A549 (cell line): ENCODE data around the gene AGBL4. TPM values are rescaled to one million over a fixed set of nuclear protein-coding genes. Genes with fewer than 3 reads are reported as not detected.

Experiments
- ATAC-seq, 2 experiments: fragments of 200-7000 bp in 1 of 2; fragments of >200 bp in 1 of 2; cut with Nextera tagmentation in 1 of 2; cut with Tn5 transposase in 1 of 2; 3 replicates each; pipeline versions ENCODE4 v1.8.0 to v1.9.1; 2018 to 2020; ENCODE audit warnings: mild to moderate bottlenecking in 1 of 2, moderate library complexity in 1 of 2
- CTCF ChIA-PET: fragments of 300-600 bp; sonication (Branson Sonifier 250); formaldehyde crosslinking; extraction: SDS; loops from one replicate; lab custom pipeline; 2021; ENCODE audit warnings: antibody characterized with exemption, inconsistent platforms; lab: Yijun Ruan, JAX
- POLR2A ChIA-PET: fragments of 350-600 bp; formaldehyde crosslinking; extraction: SDS; loops from one replicate; lab custom pipeline; 2021; ENCODE audit warnings: antibody characterized with exemption, inconsistent platforms; lab: Yijun Ruan, JAX
- DNase-seq, 2 experiments: peaks; one replicate each; pipeline versions ENCODE4 v3.0.0 to v3.0.0-alpha.2; 2011 to 2016; ENCODE audit warnings: low read depth in 1 of 2, low spot score in 1 of 2
- FAIRE-seq: peaks from 2 replicates; lab custom pipeline; 2011; peaks lifted over from hg19 to GRCh38; lab: Jason Lieb, UNC
- H3K27ac ChIP-seq, 2 experiments: fragments of >200 bp; sonication (Bioruptor Twin); formaldehyde crosslinking; 3 replicates each; pipeline ENCODE4 v1.5.1; 2016 to 2017
- H3K4me1 ChIP-seq: fragments of >200 bp; sonication (Bioruptor Twin); formaldehyde crosslinking; 3 replicates; pipeline ENCODE4 v1.6.1; 2016
- H3K4me2 ChIP-seq: fragments of >200 bp; sonication (Bioruptor Twin); formaldehyde crosslinking; 3 replicates; pipeline ENCODE4 v1.6.1; 2016
- H3K4me3 ChIP-seq: fragments of >200 bp; sonication (Bioruptor Twin); formaldehyde crosslinking; 3 replicates; pipeline ENCODE4 v1.5.1; 2016
- H3K9me3 ChIP-seq: fragments of >200 bp; sonication (Bioruptor Twin); formaldehyde crosslinking; 3 replicates; pipeline ENCODE4 v1.6.1; 2016
- ATOH8 ChIP-seq: fragments of 250-450 bp; sonication (Bioruptor Pico); IDR thresholded peaks from 2 replicates; pipeline ENCODE4 v1.5.0; 2020; ENCODE audit warnings: low read depth, mild to moderate bottlenecking, moderate library complexity
- BHLHE40 ChIP-seq: IDR thresholded peaks from 2 replicates; pipeline ENCODE4 v1.6.1; 2012; ENCODE audit warnings: low read depth, low read length, inconsistent platforms
- CBX2 ChIP-seq: fragments of 200-600 bp; sonication (generic); IDR thresholded peaks from 2 replicates; pipeline ENCODE4 v1.6.1; 2016; ENCODE audit warnings: low read depth, mild to moderate bottlenecking, borderline replicate concordance
- CBX8 ChIP-seq: fragments of 200-600 bp; sonication (generic); IDR thresholded peaks from 2 replicates; pipeline ENCODE4 v1.6.1; 2016
- CEBPB ChIP-seq, 2 experiments: fragments of >200 bp in 1 of 2; sonication (Bioruptor Twin) in 1 of 2; formaldehyde crosslinking in 1 of 2; IDR thresholded peaks; 2 replicates each; pipeline ENCODE4 v1.6.1; 2012 to 2016
- CHD2 ChIP-seq: fragments of 150-350 bp; IDR thresholded peaks from 2 replicates; pipeline ENCODE4 v1.6.1; 2014; ENCODE audit warnings: low read length; ENCODE audit not compliant: partially characterized antibody
- CHD4 ChIP-seq: fragments of 200-600 bp; sonication (generic); IDR thresholded peaks from 2 replicates; pipeline ENCODE4 v1.6.1; 2016; ENCODE audit warnings: antibody characterized with exemption, mild to moderate bottlenecking, borderline replicate concordance
- EHF ChIP-seq: fragments of 250-450 bp; sonication (Bioruptor Pico); IDR thresholded peaks from 2 replicates; pipeline ENCODE4 v1.5.0; 2020; ENCODE audit warnings: mild to moderate bottlenecking
- EHMT2 ChIP-seq: fragments of 200-600 bp; sonication (generic); IDR thresholded peaks from 2 replicates; pipeline ENCODE4 v1.6.1; 2016; ENCODE audit warnings: antibody characterized with exemption, low read depth, mild to moderate bottlenecking, moderate library complexity
- EP300 ChIP-seq, 2 experiments: fragments of >200 bp; sonication (Bioruptor Twin); formaldehyde crosslinking; IDR thresholded peaks; 2 replicates in 1 of 2; 3 replicates in 1 of 2; pipeline ENCODE4 v1.6.1; 2016 to 2017
- FOSB ChIP-seq: fragments of 250-450 bp; sonication (Bioruptor Pico); IDR thresholded peaks from 2 replicates; pipeline ENCODE4 v1.5.0; 2020; ENCODE audit warnings: mild to moderate bottlenecking, moderate library complexity
- FOSL2 ChIP-seq, 2 experiments: fragments of 450-650 bp in 1 of 2; fragments of >200 bp in 1 of 2; sonication (Bioruptor Twin) in 1 of 2; formaldehyde crosslinking; IDR thresholded peaks; 2 replicates each; pipeline versions ENCODE4 v1.5.0 to v1.6.1; 2016 to 2020; ENCODE audit warnings: mild to moderate bottlenecking in 1 of 2, moderate library complexity in 1 of 2
- GATA3 ChIP-seq: IDR thresholded peaks from 2 replicates; pipeline ENCODE4 v1.6.1; 2012; ENCODE audit warnings: borderline replicate concordance
- HES2 ChIP-seq: fragments of >200 bp; sonication (Bioruptor Twin); formaldehyde crosslinking; IDR thresholded peaks from 2 replicates; pipeline ENCODE4 v1.6.1; 2016
- HMGXB4 ChIP-seq: fragments of 250-450 bp; sonication (Bioruptor Pico); IDR thresholded peaks from 2 replicates; pipeline ENCODE4 v1.5.0; 2021; ENCODE audit warnings: mild to moderate bottlenecking, moderate library complexity, borderline replicate concordance
- HOXB13 ChIP-seq: fragments of 250-450 bp; sonication (Bioruptor Pico); IDR thresholded peaks from 2 replicates; pipeline ENCODE4 v1.5.0; 2020; ENCODE audit warnings: low read depth, mild to moderate bottlenecking, moderate library complexity
- JUN ChIP-seq, 2 experiments: fragments of >200 bp; sonication (Bioruptor Twin); formaldehyde crosslinking; IDR thresholded peaks; 2 replicates in 1 of 2; 3 replicates in 1 of 2; pipeline ENCODE4 v1.6.1; 2016 to 2017
- JUNB ChIP-seq: fragments of >200 bp; sonication (Bioruptor Twin); formaldehyde crosslinking; IDR thresholded peaks from 2 replicates; pipeline ENCODE4 v1.6.1; 2016
- MAZ ChIP-seq: fragments of 150-350 bp; IDR thresholded peaks from 2 replicates; pipeline ENCODE4 v1.6.1; 2014; ENCODE audit warnings: antibody characterized with exemption, low read depth, low read length, borderline replicate concordance
- MYC ChIP-seq: IDR thresholded peaks from 2 replicates; pipeline ENCODE4 v1.6.1; 2012; ENCODE audit warnings: mild to moderate bottlenecking, inconsistent platforms, low read length, improper control_type of control experiment, borderline replicate concordance
- NR3C1 ChIP-seq: fragments of >200 bp; sonication (Bioruptor Twin); formaldehyde crosslinking; IDR thresholded peaks from 3 replicates; pipeline ENCODE4 v1.6.1; 2017
- PBX3 ChIP-seq: IDR thresholded peaks from 2 replicates; pipeline ENCODE4 v1.6.1; 2012
- POLR2A ChIP-seq: IDR thresholded peaks from 2 replicates; pipeline ENCODE4 v1.6.1; 2012; ENCODE audit warnings: mild to moderate bottlenecking, low read length
- POLR2AphosphoS2 ChIP-seq: conservative IDR thresholded peaks from 2 replicates; pipeline ENCODE4 v1.6.1; 2012; ENCODE audit warnings: low read length, improper control_type of control experiment, inconsistent platforms
- RAD21 ChIP-seq, 2 experiments: fragments of >200 bp in 1 of 2; sonication (Bioruptor Twin) in 1 of 2; formaldehyde crosslinking in 1 of 2; IDR thresholded peaks in 1 of 2; conservative IDR thresholded peaks in 1 of 2; 2 replicates in 1 of 2; 3 replicates in 1 of 2; pipeline ENCODE4 v1.6.1; 2012 to 2018; ENCODE audit warnings: inconsistent platforms in 1 of 2
- RARB ChIP-seq: fragments of 250-450 bp; sonication (Bioruptor Pico); IDR thresholded peaks from 2 replicates; pipeline ENCODE4 v1.8.0; 2021; ENCODE audit warnings: mild to moderate bottlenecking, moderate library complexity
- RNF2 ChIP-seq: fragments of 200-600 bp; sonication (generic); IDR thresholded peaks from 2 replicates; pipeline ENCODE4 v1.6.1; 2016; ENCODE audit warnings: low read depth, mild to moderate bottlenecking, antibody characterized with exemption, moderate library complexity, borderline replicate concordance
- SMC3 ChIP-seq: fragments of >200 bp; sonication (Bioruptor Twin); formaldehyde crosslinking; IDR thresholded peaks from 3 replicates; pipeline ENCODE4 v1.6.1; 2018; ENCODE audit warnings: inconsistent platforms
- TFCP2L1 ChIP-seq: fragments of 250-450 bp; sonication (Bioruptor Pico); IDR thresholded peaks from 2 replicates; pipeline ENCODE4 v1.5.0; 2021; ENCODE audit warnings: mild to moderate bottlenecking
- TP53 ChIP-seq: fragments of 250-450 bp; sonication (Bioruptor Pico); IDR thresholded peaks from 2 replicates; pipeline ENCODE4 v1.5.0; 2021; ENCODE audit warnings: mild to moderate bottlenecking, moderate library complexity
- ZNF302 ChIP-seq: fragments of 250-450 bp; sonication (Bioruptor Pico); IDR thresholded peaks from 2 replicates; pipeline ENCODE4 v1.9.0; 2021; ENCODE audit warnings: inconsistent platforms, mild to moderate bottlenecking, moderate library complexity
- ZSCAN20 ChIP-seq: fragments of 250-450 bp; sonication (Bioruptor Pico); IDR thresholded peaks from 2 replicates; pipeline ENCODE4 v1.8.0; 2022; ENCODE audit warnings: mild to moderate bottlenecking, moderate library complexity
- WGBS: methylation state at CpG from one replicate; pipeline ENCODE4 v1.1.6; 2017; ENCODE audit errors: missing lambda C conversion rate; 5-methylcytosine and 5-hydroxymethylcytosine counted together
- polyA plus RNA-seq, 4 experiments: library from polyadenylated mRNA; depleted of rRNA in 3 of 4; stranded (reverse); fragments of >200 nt; fragmentation: RNase III in 1 of 4; extraction: RNeasy Plus Mini Kit Qiagen cat#74134 plus additional on column Dnase treatment in 1 of 4; gene quantifications; 2 replicates in 3 of 4; 3 replicates in 1 of 4; pipeline ENCODE4 v1.2.3, GENCODE V29; 2011 to 2017

Gene AGBL4
- polyA plus RNA-seq, 2 of the 4 experiments (the other 2 are of a cell fraction), result not detected

- POLR2A ChIA-PET, result no interaction called here
- CTCF ChIA-PET, result no interaction called here
- WGBS, result 26% methylated on average over 2 of the region's 2 CpGs
Measured at GRCh38 chr1:48830715-48831114, 1193.0 kb downstream of the AGBL4 start.

GRCh38 chr1:48829446-48829845 is 1194.3 kb downstream of the AGBL4 start:
- Histone ChIP-seq H3K9me3 (no peaks in the 10 kb centered on the region), H3K4me1 (no peaks in the 10 kb centered on the region), H3K4me3 (no peak overlapping the region), H3K27ac (no peak overlapping the region), H3K4me2 (no peak overlapping the region)
- FAIRE-seq (no peak), DNase-seq (no peak), ATAC-seq (no peak)
- CTCF ChIA-PET, result interaction anchor here (0.5 kb wide), 1 partner anchor 12 kb away, joined by 3 read pairs; no protein-coding TSS in a partner anchor
- POLR2A ChIA-PET, result no interaction called here
- TF ChIP-seq JUNB (no peak), CBX8 (no peak), HES2 (no peak), RNF2 (no peak), CBX2 (no peak), TP53 (CRISPR knock-in tag) (no peak), ATOH8 (CRISPR knock-in tag) (no peak), RARB (CRISPR knock-in tag) (no peak), MYC (no peak), HOXB13 (CRISPR knock-in tag) (no peak), SMC3 (no peak), FOSL2 (IDR thresholded peaks at IDR 0.05) (no peak), FOSL2 (CRISPR knock-in tag; IDR thresholded peaks at IDR 0.05) (no peak), EP300 (IDR thresholded peaks at IDR 0.05) (no peak), CHD4 (no peak), JUN (IDR thresholded peaks at IDR 0.05) (no peak), CHD2 (no peak), CEBPB (IDR thresholded peaks at IDR 0.05) (no peak), MAZ (no peak), POLR2A (no peak)

More at GRCh38 chr1:48830715-48831114, 1193.0 kb downstream of the AGBL4 start:
- FAIRE-seq (no peak), DNase-seq (no peak)
- TF ChIP-seq PBX3, result no peak
- no peak for TF ChIP-seq SMC3
- TF ChIP-seq ATOH8 (CRISPR knock-in tag), result no peak
- no peak for TF ChIP-seq CBX8
- TF ChIP-seq NR3C1, result no peak
- TF ChIP-seq EHMT2, result no peak
- no peak for TF ChIP-seq FOSB (CRISPR knock-in tag)
- no peak for TF ChIP-seq POLR2AphosphoS2
- no peak for TF ChIP-seq CHD4
- no peak for TF ChIP-seq HMGXB4 (CRISPR knock-in tag)
- no peak for TF ChIP-seq BHLHE40
- no peak for TF ChIP-seq TFCP2L1 (CRISPR knock-in tag)
- TF ChIP-seq RAD21 (conservative IDR thresholded peaks at IDR 0.05 in 1 of 2, IDR thresholded peaks at IDR 0.05 in 1 of 2), result no peak
- TF ChIP-seq ZNF302 (CRISPR knock-in tag), result no peak
- TF ChIP-seq GATA3, result no peak
- TF ChIP-seq EHF (CRISPR knock-in tag), result no peak
- TF ChIP-seq ZSCAN20 (CRISPR knock-in tag), result no peak
- no peak for TF ChIP-seq MAZ
- TF ChIP-seq, all 56 proteins: peak for 0
- Histone ChIP-seq H3K4me2 (no peak overlapping the region), H3K9me3 (no peaks in the 10 kb centered on the region), H3K27ac (no peak overlapping the region), H3K4me3 (no peak overlapping the region), H3K4me1 (no peaks in the 10 kb centered on the region)
- ATAC-seq, result no peak
